Heart left ventricle (tissue), 16 donors: Measurements from ENCODE around the gene MAP10. TPM values are rescaled to one million over a fixed set of nuclear protein-coding genes. Genes with fewer than 3 reads are reported as not detected.
A peak's percentile ranks its signal among the peaks of the same experiment; 100 is the strongest.

Experiments
- ATAC-seq, 4 donors: fragments of 200-7000 bp; cut with Tn5 transposase; one replicate each; pipeline ENCODE4 v1.9.1; 2020 to 2022; ENCODE audit warnings: moderate library complexity in 4 of 4, mild to moderate bottlenecking in 3 of 4, moderate number of reproducible peaks in 1 of 4
- DNase-seq, 5 donors: peaks; one replicate each; pipeline ENCODE4 v3.0.0-alpha.2; 2020
- H3K27ac ChIP-seq, 12 donors: fragments of 200-600 bp; sonication (generic) in 4 of 12; one replicate each; pipeline versions ENCODE4 v1.5.0 to v1.8.0; 2016 to 2022; ENCODE audit warnings: mild to moderate bottlenecking in 2 of 12
- H3K27me3 ChIP-seq, 9 donors: fragments of 200-600 bp; sonication (generic) in 2 of 9; one replicate each; pipeline versions ENCODE4 v1.5.1 to v1.8.0; 2016 to 2022; ENCODE audit warnings: mild to moderate bottlenecking in 3 of 9
- H3K36me3 ChIP-seq, 9 donors: fragments of 200-600 bp; sonication (generic) in 2 of 9; one replicate each; pipeline versions ENCODE4 v1.5.0 to v1.8.0; 2018 to 2022; ENCODE audit warnings: mild to moderate bottlenecking in 2 of 9
- H3K4me1 ChIP-seq, 12 donors: fragments of 200-600 bp; sonication (generic) in 4 of 12; one replicate each; pipeline versions ENCODE4 v1.5.0 to v1.8.0; 2016 to 2022; ENCODE audit warnings: mild to moderate bottlenecking in 3 of 12
- H3K4me3 ChIP-seq, 12 donors: fragments of 200-600 bp; sonication (generic) in 4 of 12; one replicate each; pipeline versions ENCODE4 v1.5.0 to v1.8.0; 2017 to 2022; ENCODE audit warnings: mild to moderate bottlenecking in 9 of 12, moderate library complexity in 4 of 12
- H3K9me3 ChIP-seq, 12 donors: fragments of 200-600 bp; sonication (generic) in 4 of 12; one replicate each; pipeline versions ENCODE4 v1.5.0 to v1.8.0; 2016 to 2022; ENCODE audit warnings: mild to moderate bottlenecking in 1 of 12
- CTCF ChIP-seq, 12 donors: fragments of 200-600 bp; sonication (generic) in 4 of 12; IDR thresholded peaks; one replicate each; pipeline versions ENCODE4 v1.5.0 to v1.8.0; 2018 to 2022; ENCODE audit warnings: antibody characterized with exemption in 12 of 12, mild to moderate bottlenecking in 5 of 12
- POLR2A ChIP-seq, 2 donors: fragments of 450-650 bp; IDR thresholded peaks; one replicate each; pipeline ENCODE4 v1.6.1; 2017; ENCODE audit warnings: antibody characterized with exemption in 2 of 2, mild to moderate bottlenecking in 2 of 2, moderate library complexity in 2 of 2
- WGBS, 4 donors: extraction: QIAGEN DNeasy Blood & Tissue Kit in 2 of 4; methylation state at CpG; one replicate each; pipeline versions ENCODE4 v1.1.5 to v1.1.7; 2013 to 2018; 5-methylcytosine and 5-hydroxymethylcytosine counted together
- intact Hi-C, 10 donors: fragments of 100-400 bp; cut with DNase I; formaldehyde crosslinking; loops; one replicate each; pipeline versions ENCODE4 v1.11.1 to v1.14.2; 2022
- long read RNA-seq, 3 donors: library from polyadenylated mRNA; unstranded; transcript quantifications; one replicate each; pipeline ENCODE4 v2.0.0, GENCODE V29; 2020 to 2021
- polyA plus RNA-seq, 2 donors: library from polyadenylated mRNA; stranded (reverse); fragments of 200-250 nt; gene quantifications; one replicate each; pipeline ENCODE4 v1.2.3, GENCODE V29; 2013
- total RNA-seq, 9 donors: library from RNA; depleted of rRNA in 2 of 9; stranded (reverse); fragments of >200 nt in 2 of 9; fragmentation: NEBNext Ultra II Directional in 3 of 9; extraction: Animal tissue kit (Norgen Biotek cat#: 25700) in 3 of 9; gene quantifications; one replicate each; pipeline versions ENCODE4 v1.1.0 to v1.2.4, GENCODE V29; 2016 to 2023
- donor health status: ischemic (EF 13 %, LVEDD 7.1; RV severe dilation, severe dysfunction).
- donor health status: healthy with polysubstance abuse.
- donor health status: DM: no; HTN: yes; CAD: no.
- donor health status: DM: no; HTN: no; CAD: no.
- donor health status: ischemic (EF 25% LVEDD 6.9; RV normal size, moderate dysfunction).
- donor health status: ischemic (EF 25% LVEDD 5.7; RV mildly dilated, moderate dysfunction).
- donor health status: healthy.
- donor health status: DM: yes; HTN: yes; CAD: no.
- donor health status: ischemic (EF 35%, LVEDD 5.7; RV mildly dilated, moderate dysfunction).
- donor health status: nonischemic (EF 11% LVEDD 7.7; RV severe dilation, severe dysfunction).
- donor health status: DM: yes; HTN: yes; CAD: no.
- donor health status: PGD.
- donor health status: ischemic (EF 29% LVEDD 5.4; RV normal size, mild dysfunction).
- donor health status: nonischemic (EF 23%, LVEDD 6.1; RV moderate dilation, normal function).

Gene MAP10, protein sequence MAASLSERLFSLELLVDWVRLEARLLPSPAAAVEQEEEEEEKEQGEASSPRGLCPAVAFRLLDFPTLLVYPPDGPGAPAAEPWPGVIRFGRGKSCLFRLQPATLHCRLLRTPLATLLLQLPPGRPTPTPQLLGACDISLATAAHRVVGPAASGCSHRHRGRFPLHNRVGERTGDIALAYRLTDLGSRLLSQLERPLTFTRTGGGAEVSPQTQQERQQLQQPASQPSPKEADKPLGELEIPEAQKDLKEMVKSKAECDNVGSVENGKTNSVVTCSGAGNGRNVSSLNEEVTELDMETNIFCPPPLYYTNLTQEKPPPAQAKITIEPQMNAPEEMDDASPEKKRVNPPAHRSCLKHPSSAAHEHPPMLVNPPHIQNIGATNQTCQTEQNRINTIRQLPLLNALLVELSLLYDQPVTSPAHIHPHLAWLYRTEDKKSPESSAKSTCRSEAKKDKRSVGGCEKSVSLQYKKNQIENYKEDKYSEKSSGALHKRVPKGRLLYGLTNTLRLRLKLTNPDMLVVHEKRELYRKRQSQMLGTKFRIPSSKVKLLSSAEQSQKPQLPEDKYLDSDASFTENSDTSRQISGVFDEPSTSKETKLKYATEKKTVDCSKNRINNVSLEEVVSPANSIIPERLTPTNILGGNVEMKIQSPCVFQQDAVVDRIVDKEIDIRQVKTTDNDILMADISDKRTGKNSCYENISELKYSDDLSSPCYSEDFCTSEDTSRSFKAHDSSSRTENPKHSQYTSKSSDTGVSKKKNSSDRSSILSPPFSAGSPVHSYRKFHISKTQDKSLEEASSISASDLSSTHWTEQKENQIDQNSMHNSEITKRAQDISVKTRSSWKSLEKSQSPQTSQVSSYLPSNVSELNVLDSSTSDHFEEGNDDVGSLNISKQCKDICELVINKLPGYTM
- total RNA-seq (1 to 10 TPM; 2.4 to 4.9 (median 3.6) TPM), polyA plus RNA-seq (1 to 10 TPM; 1.5 to 1.6 TPM)
- long read RNA-seq, donor 1, partial matches to known transcripts, result 0 of 1 reads
- long read RNA-seq, donor 1, other reads (novel, unspliced or antisense), result 0 of 1 reads
- long read RNA-seq, donor 2, transcript MAP10-201 (1 exons, 3,516 nt), result major isoform, 17 of 17 reads
- long read RNA-seq, donor 2, partial matches to known transcripts, result 0 of 17 reads
- long read RNA-seq, donor 2, other reads (novel, unspliced or antisense), result 0 of 17 reads
- long read RNA-seq, donor 3, partial matches to known transcripts, result 0 of 1 reads
- long read RNA-seq, donor 3, other reads (novel, unspliced or antisense), result 0 of 1 reads

- Histone ChIP-seq H3K4me1 (peaks cover 2 to 62% (median 25%) of the 10 kb centered on the region in 12 donors), H3K27me3 (no peaks in the 10 kb centered on the region), H3K4me3 (peak within 1 kb of the TSS; percentile 50 to 93 (median 74)), H3K27ac (peak within 1 kb of the TSS; percentile 86 to 96 (median 92)), H3K36me3 (no peaks in the 10 kb centered on the region), H3K9me3 (peaks cover 0 to 18% (median 0%) of the 10 kb centered on the region in 12 donors)
- peak; percentile 78 to 90 (median 88) for DNase-seq
- TF ChIP-seq POLR2A (IDR thresholded peaks at IDR 0.05) (peak in 1 of 2 donors; percentile 44), CTCF (IDR thresholded peaks at IDR 0.05) (no peak)
- intact Hi-C loops, result loop anchor here in 9 of 10 donors (5.0 to 10.0 kb wide), 7 partner anchors 139 to 437 kb away; partner anchors contain the start of genes SIPA1L2 (in 5 of the 9) and NTPCR (in 4 of the 9)
- WGBS, 4 donors, result 1 to 5% (median 2%) methylated on average over 19 to 75 of the region's 75 CpGs
- ATAC-seq, result peak; percentile 85 to 92 (median 86)
Measured at GRCh38 chr1:232805269-232806185, at the start of gene MAP10. Gene MAP10, plus strand, starts transcription at chr1:232805416. Its CDS starts 34 bp downstream, at chr1:232805450.

DNA sequence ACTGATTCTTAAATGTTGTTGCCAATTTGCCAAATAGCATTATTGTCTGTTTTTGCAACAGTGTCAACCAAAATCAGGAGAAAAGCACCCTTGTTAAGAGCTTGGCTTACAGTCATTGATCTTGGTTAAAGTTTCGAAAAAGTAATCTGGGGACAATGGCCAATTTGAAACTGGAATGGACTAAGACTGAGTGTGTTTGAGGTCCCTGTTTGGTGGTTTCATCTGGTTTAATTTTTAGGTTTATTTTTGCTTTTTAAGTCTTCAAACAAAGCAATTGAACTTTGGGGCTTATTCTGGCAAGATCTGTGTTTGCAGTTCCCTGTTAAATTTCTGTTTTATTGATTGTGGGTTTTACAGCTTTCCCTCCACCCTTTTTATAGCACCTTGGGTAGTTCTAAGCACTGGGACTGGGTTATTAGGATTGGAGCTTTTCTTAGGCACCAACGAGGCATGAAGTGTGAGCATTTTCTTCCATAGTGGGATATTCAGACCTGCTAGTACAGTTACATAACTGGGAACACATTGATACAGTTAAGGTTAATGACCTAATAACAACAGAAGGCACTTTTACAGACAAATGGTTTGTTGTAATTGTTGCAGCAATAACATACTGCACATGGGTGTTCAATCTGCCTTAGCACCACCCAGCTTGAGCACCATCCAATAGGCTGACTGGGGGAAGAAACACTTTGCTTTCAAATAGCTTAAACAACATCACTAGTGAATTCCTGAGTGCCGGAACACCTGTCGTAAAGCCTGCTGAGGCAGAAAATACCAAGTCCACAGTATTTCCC lies 40.6 kb upstream of the MAP10 start:
- Histone ChIP-seq H3K4me1 (peaks cover 0 to 15% (median 0%) of the 10 kb centered on the region in 12 donors), H3K4me3 (no peak overlapping the region), H3K36me3 (no peaks in the 10 kb centered on the region), H3K27me3 (no peaks in the 10 kb centered on the region), H3K27ac (no peak overlapping the region), H3K9me3 (no peaks in the 10 kb centered on the region)
- ATAC-seq, result peak in 3 of 4 donors; percentile 36 to 44 (median 41)
- TF ChIP-seq POLR2A (IDR thresholded peaks at IDR 0.05) (no peak), CTCF (IDR thresholded peaks at IDR 0.05) (no peak)
- 70 to 86% (median 79%) methylated on average over 4 of the region's 4 CpGs for WGBS, 4 donors
- DNase-seq, result no peak
- intact Hi-C loops, result no loop called here

DNA sequence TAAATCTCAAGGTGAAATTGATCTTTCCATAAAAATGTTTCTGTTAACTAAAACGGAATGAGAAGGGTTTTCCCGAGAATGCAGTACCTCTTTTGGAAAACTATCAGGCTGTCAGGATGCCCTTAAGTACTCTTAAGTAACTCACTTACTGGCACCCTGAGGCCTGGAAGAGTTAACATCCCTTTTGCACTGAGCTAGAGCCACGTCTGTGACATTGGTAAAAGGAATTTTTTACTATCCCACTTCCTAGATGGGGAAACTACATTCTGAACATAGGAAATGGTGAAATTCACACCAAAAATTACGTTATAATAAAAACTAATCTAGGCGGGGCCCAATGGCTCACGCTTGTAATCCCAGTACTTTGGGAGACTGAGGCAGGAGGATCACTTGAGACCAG lies 39.7 kb upstream of the MAP10 start:
- Histone ChIP-seq H3K4me1 (peaks cover 0 to 15% (median 0%) of the 10 kb centered on the region in 12 donors), H3K27me3 (no peaks in the 10 kb centered on the region), H3K9me3 (no peaks in the 10 kb centered on the region), H3K4me3 (no peak overlapping the region), H3K36me3 (no peaks in the 10 kb centered on the region), H3K27ac (no peak overlapping the region)
- ATAC-seq (no peak), DNase-seq (no peak)
- no peak for TF ChIP-seq CTCF (IDR thresholded peaks at IDR 0.05)
- no peak for TF ChIP-seq POLR2A (IDR thresholded peaks at IDR 0.05)
- intact Hi-C loops, result no loop called here
- WGBS, 4 donors, result 79 to 86% (median 84%) methylated on average over 6 of the region's 6 CpGs
